Sigmoid colon (tissue), 7 donors: ENCODE results near the gene RFPL3. TPM values are rescaled to one million over a fixed set of nuclear protein-coding genes. Genes with fewer than 3 reads are reported as not detected.

Source experiments
- DNase-seq: peaks from one replicate; pipeline ENCODE4 v3.0.0-alpha.2; 2019
- H3K27ac ChIP-seq, 4 donors: fragments of 200-600 bp; sonication (generic); one replicate each; pipeline ENCODE4 v1.5.1; 2016 to 2019; ENCODE audit warnings: mild to moderate bottlenecking in 1 of 4
- H3K27me3 ChIP-seq, 3 donors: fragments of 200-600 bp; sonication (generic); one replicate each; pipeline ENCODE4 v1.5.1; 2019; ENCODE audit warnings: mild to moderate bottlenecking in 1 of 3
- H3K36me3 ChIP-seq, 4 donors: fragments of 200-600 bp; sonication (generic); one replicate each; pipeline ENCODE4 v1.5.1; 2016 to 2019
- H3K4me1 ChIP-seq, 4 donors: fragments of 200-600 bp; sonication (generic); one replicate each; pipeline ENCODE4 v1.5.1; 2017 to 2019
- H3K4me3 ChIP-seq, 4 donors: fragments of 200-600 bp; sonication (generic); one replicate each; pipeline ENCODE4 v1.5.1; 2017 to 2019; ENCODE audit warnings: mild to moderate bottlenecking in 2 of 4, moderate library complexity in 1 of 4
- H3K9me3 ChIP-seq, 4 donors: fragments of 200-600 bp in 3 of 4; sonication (generic) in 3 of 4; one replicate each; pipeline versions ENCODE4 v1.5.1 to v1.6.1; 2013 to 2019
- EP300 ChIP-seq, 4 donors: sonication (generic); formaldehyde crosslinking; IDR thresholded peaks; one replicate each; pipeline ENCODE4 v1.6.1; 2017; ENCODE audit warnings: antibody characterized with exemption in 4 of 4
- POLR2A ChIP-seq, 2 donors: fragments of 450-650 bp; IDR thresholded peaks; one replicate each; pipeline ENCODE4 v1.6.1; 2016; ENCODE audit warnings: antibody characterized with exemption in 2 of 2, mild to moderate bottlenecking in 2 of 2, moderate library complexity in 2 of 2
- POLR2AphosphoS5 ChIP-seq, 4 donors: sonication (generic); formaldehyde crosslinking; IDR thresholded peaks; one replicate each; pipeline ENCODE4 v1.6.1; 2017; ENCODE audit warnings: antibody characterized with exemption in 4 of 4
- WGBS, 2 donors: extraction: QIAGEN DNeasy Blood & Tissue Kit; methylation state at CpG; one replicate each; pipeline ENCODE4 v1.1.7; 2013; 5-methylcytosine and 5-hydroxymethylcytosine counted together
- intact Hi-C: fragments of 100-400 bp; cut with DNase I; formaldehyde crosslinking; loops from one replicate; pipeline ENCODE4 v1.15.1; 2023
- polyA plus RNA-seq, 3 donors: library from polyadenylated mRNA; stranded (reverse); fragments of 200-250 nt; gene quantifications; one replicate each; pipeline ENCODE4 v1.2.3, GENCODE V29; 2013
- total RNA-seq, 4 donors: library from RNA; depleted of rRNA; stranded (reverse); fragments of >200 nt; gene quantifications; one replicate each; pipeline ENCODE4 v1.1.0, GENCODE V29; 2016
- TF ChIP-seq, protein P1 (sequence below), 4 experiments: fragments of 450-650 bp in 3 of 4; fragments of 200-600 bp in 1 of 4; IDR thresholded peaks; one replicate each; pipeline ENCODE4 v1.5.1; 2016 to 2019; ENCODE audit warnings: antibody characterized with exemption in 4 of 4, mild to moderate bottlenecking in 3 of 4, moderate library complexity in 2 of 4
- donor health status: healthy with polysubstance abuse.
- donor health status: Bipolar disorder and iron deficiency.
- donor health status: healthy.

The RFPL3 gene
- total and polyA plus RNA-seq, 7 donors, result not detected

DNA sequence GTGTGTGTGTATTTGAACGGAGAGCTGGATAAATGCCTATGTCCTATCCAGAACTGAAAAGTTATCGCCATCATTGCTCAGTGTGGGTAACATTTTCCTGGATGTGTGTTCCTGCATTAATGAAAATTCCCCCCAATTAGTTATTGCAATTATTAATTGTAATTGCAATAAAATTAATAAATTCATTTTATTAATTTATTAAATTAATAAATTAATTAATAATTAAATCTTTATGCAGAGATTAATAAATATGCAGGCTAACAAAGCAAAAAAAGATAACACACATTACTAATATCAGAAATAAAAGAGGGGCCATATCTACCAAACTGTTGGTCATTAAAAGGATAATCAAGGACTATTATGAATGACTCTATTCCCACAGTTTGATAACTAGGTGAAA, 3.6 kb downstream of the RFPL3 start:
- no peaks in the 10 kb centered on the region for H3K9me3 ChIP-seq
- no peak overlapping the region for H3K4me3 ChIP-seq
- TF ChIP-seq POLR2A (IDR thresholded peaks at IDR 0.05), result no peak
- TF ChIP-seq EP300 (IDR thresholded peaks at IDR 0.05), result no peak
- TF ChIP-seq POLR2AphosphoS5 (IDR thresholded peaks at IDR 0.05), result no peak
- TF ChIP-seq, protein P1, sequence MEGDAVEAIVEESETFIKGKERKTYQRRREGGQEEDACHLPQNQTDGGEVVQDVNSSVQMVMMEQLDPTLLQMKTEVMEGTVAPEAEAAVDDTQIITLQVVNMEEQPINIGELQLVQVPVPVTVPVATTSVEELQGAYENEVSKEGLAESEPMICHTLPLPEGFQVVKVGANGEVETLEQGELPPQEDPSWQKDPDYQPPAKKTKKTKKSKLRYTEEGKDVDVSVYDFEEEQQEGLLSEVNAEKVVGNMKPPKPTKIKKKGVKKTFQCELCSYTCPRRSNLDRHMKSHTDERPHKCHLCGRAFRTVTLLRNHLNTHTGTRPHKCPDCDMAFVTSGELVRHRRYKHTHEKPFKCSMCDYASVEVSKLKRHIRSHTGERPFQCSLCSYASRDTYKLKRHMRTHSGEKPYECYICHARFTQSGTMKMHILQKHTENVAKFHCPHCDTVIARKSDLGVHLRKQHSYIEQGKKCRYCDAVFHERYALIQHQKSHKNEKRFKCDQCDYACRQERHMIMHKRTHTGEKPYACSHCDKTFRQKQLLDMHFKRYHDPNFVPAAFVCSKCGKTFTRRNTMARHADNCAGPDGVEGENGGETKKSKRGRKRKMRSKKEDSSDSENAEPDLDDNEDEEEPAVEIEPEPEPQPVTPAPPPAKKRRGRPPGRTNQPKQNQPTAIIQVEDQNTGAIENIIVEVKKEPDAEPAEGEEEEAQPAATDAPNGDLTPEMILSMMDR (IDR thresholded peaks at IDR 0.05), result no peak
- intact Hi-C loops, result no loop called here
- no peaks in the 10 kb centered on the region for H3K36me3 ChIP-seq
- no peak overlapping the region for H3K27ac ChIP-seq
- DNase-seq, result no peak
- H3K27me3 ChIP-seq, result no peaks in the 10 kb centered on the region
- no peaks in the 10 kb centered on the region for H3K4me1 ChIP-seq
- WGBS, 2 donors, result 70 to 94% methylated on average over 2 of the region's 2 CpGs

DNA sequence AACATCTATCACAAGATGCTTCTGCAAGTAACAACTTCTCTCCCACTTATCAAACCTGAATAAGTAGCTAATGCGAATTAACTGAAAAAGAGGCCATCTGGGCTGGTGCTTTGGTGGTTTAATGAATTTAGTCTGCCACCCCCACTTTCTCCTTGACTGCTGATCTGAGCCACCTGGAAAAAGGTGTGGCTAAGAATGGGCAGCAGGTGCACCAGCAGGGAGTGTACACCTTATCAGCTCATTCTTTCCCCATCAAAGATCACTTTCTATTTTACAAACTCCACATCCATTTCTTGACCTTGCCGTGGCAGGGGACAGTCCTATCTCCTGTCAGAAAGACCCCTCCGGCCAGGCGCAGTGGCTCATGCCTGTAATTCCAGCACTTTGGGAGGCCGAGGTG, 6.5 kb downstream of the RFPL3 start:
- Histone ChIP-seq H3K9me3 (no peaks in the 10 kb centered on the region), H3K36me3 (no peaks in the 10 kb centered on the region), H3K4me1 (no peaks in the 10 kb centered on the region), H3K27me3 (no peaks in the 10 kb centered on the region), H3K4me3 (no peak overlapping the region), H3K27ac (no peak overlapping the region)
- TF ChIP-seq POLR2AphosphoS5 (IDR thresholded peaks at IDR 0.05), result no peak
- TF ChIP-seq POLR2A (IDR thresholded peaks at IDR 0.05), result no peak
- TF ChIP-seq, protein P1 (IDR thresholded peaks at IDR 0.05), result no peak
- no peak for TF ChIP-seq EP300 (IDR thresholded peaks at IDR 0.05)
- 24 to 69% methylated on average over 5 of the region's 5 CpGs for WGBS, 2 donors
- no peak for DNase-seq
- intact Hi-C loops, result no loop called here

DNA sequence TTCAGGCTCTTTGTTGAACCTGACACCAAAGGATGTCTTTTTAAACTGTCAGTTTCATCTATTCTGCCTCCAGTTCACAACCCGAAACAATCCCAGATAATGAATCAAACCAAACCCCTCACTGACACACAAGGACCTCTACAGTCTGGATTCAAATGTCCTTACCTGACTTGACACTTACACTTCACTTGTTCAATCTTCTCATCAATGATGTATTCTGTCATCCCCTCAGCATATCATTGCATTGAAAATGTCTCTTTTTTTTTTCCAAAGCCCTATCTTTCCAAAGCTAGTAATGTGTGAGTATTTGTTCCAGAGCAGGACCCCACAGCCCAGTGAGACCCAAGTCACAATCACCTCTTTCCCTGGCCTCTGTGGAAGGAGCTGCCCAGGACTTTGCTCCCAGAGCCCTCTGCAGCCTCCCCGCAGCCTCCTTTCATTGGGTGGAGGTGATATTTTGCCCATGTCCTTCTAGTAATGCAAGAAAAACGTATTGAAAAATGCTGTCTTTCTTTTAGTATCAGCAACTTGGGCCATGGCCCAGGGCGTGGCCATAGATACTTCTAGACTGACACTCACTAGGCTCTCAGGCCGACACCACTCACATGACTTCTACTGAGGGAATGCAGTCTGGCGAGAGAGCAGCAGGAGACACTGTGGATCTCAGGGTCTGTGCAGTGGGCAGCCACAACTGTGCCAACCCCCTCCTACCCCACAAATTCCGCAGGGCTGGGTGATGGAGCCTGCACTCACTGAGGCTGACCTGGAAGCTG, 18.2 kb downstream of the RFPL3 start:
- no peaks in the 10 kb centered on the region for H3K9me3 ChIP-seq
- H3K4me3 ChIP-seq, result no peak overlapping the region
- TF ChIP-seq POLR2AphosphoS5 (IDR thresholded peaks at IDR 0.05), result no peak
- no peak for TF ChIP-seq EP300 (IDR thresholded peaks at IDR 0.05)
- TF ChIP-seq POLR2A (IDR thresholded peaks at IDR 0.05), result no peak
- TF ChIP-seq, protein P1 (IDR thresholded peaks at IDR 0.05), result no peak
- DNase-seq, result no peak
- H3K4me1 ChIP-seq, result no peaks in the 10 kb centered on the region
- intact Hi-C loops, result no loop called here
- no peaks in the 10 kb centered on the region for H3K27me3 ChIP-seq
- H3K36me3 ChIP-seq, result no peaks in the 10 kb centered on the region
- 81 to 86% methylated on average over 7 of the region's 7 CpGs for WGBS, 2 donors
- no peak overlapping the region for H3K27ac ChIP-seq

DNA sequence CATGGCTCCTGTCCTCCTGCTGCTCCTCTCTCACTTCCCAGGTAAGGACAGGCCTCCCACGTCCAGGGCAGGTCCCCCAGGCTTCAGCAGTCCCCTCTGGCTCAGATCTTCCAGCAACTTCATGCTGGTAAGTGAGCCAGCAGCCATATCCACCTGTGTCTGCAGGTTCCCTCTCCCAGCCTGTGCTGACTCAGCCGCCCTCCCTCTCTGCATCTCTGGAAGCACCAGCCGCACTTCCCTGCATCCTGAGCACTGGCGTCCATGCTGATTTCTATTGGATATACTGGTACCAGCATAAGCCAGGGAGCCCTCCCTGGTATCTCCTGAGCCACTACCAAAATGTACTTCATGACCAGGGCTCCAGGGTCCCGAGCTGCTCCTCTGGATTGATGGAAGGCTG, 19.0 kb downstream of the RFPL3 start:
- Histone ChIP-seq H3K4me1 (no peaks in the 10 kb centered on the region), H3K9me3 (no peaks in the 10 kb centered on the region), H3K4me3 (no peak overlapping the region), H3K36me3 (no peaks in the 10 kb centered on the region), H3K27ac (no peak overlapping the region), H3K27me3 (no peaks in the 10 kb centered on the region)
- TF ChIP-seq, protein P1 (IDR thresholded peaks at IDR 0.05), result no peak
- TF ChIP-seq EP300 (IDR thresholded peaks at IDR 0.05) (no peak), POLR2AphosphoS5 (IDR thresholded peaks at IDR 0.05) (no peak), POLR2A (IDR thresholded peaks at IDR 0.05) (no peak)
- intact Hi-C loops, result no loop called here
- DNase-seq, result no peak
- WGBS, 2 donors, result 77 to 79% methylated on average over 5 of the region's 5 CpGs
